Adrenal gland (tissue), 12 donors: Measurements from ENCODE around the gene ADAMTSL5. TPM values are rescaled to one million over a fixed set of nuclear protein-coding genes. Genes with fewer than 3 reads are reported as not detected.
"Not testable (repeated sequence)": the region's sequence is repeated elsewhere in the genome, so short reads cannot be mapped to it uniquely, and the experiment has no call there.

Source experiments
- DNase-seq, 7 donors: peaks; one replicate each; pipeline ENCODE4 v3.0.0-alpha.2; 2019 to 2020
- H3K27ac ChIP-seq, 5 donors: fragments of 200-600 bp; sonication (generic) in 4 of 5; 1 replicate in 3 of 5; 2 replicates in 2 of 5; pipeline versions ENCODE4 v1.5.1 to v1.8.0; 2016 to 2020; ENCODE audit warnings: mild to moderate bottlenecking in 1 of 5
- H3K27me3 ChIP-seq: fragments of 200-600 bp; 2 replicates; pipeline ENCODE4 v1.8.0; 2021
- H3K36me3 ChIP-seq, 2 donors: fragments of 200-600 bp; replicated peaks in 1 of 2; 1 replicate in 1 of 2; 2 replicates in 1 of 2; pipeline versions ENCODE4 v1.5.1 to v1.8.0; 2018 to 2022
- H3K4me1 ChIP-seq, 2 donors: fragments of 200-600 bp; replicated peaks in 1 of 2; 1 replicate in 1 of 2; 2 replicates in 1 of 2; pipeline versions ENCODE4 v1.5.1 to v1.8.0; 2018 to 2021
- H3K4me3 ChIP-seq, 4 donors: fragments of 200-600 bp; sonication (generic) in 3 of 4; one replicate each; pipeline ENCODE4 v1.5.1; 2016 to 2018
- H3K9me3 ChIP-seq, 3 donors: fragments of 200-600 bp; sonication (generic) in 1 of 3; replicated peaks in 1 of 3; 1 replicate in 2 of 3; 2 replicates in 1 of 3; pipeline versions ENCODE4 v1.5.1 to v1.8.0; 2016 to 2021
- POLR2A ChIP-seq, 2 donors: fragments of 450-650 bp; IDR thresholded peaks; one replicate each; pipeline ENCODE4 v1.6.1; 2017; ENCODE audit warnings: antibody characterized with exemption in 2 of 2, mild to moderate bottlenecking in 2 of 2, moderate library complexity in 1 of 2
- WGBS, 4 donors: extraction: QIAGEN DNeasy Blood & Tissue Kit in 2 of 4; methylation state at CpG; one replicate each; pipeline versions ENCODE4 v1.1.5 to v1.1.7; 2013 to 2017; 5-methylcytosine and 5-hydroxymethylcytosine counted together
- intact Hi-C, 2 donors: fragments of 100-400 bp; cut with DNase I; formaldehyde crosslinking; loops; one replicate each; pipeline versions ENCODE4 v1.14.1 to v1.15.0; 2022 to 2023
- polyA plus RNA-seq, 3 donors: library from polyadenylated mRNA; stranded (reverse); fragments of 200-250 nt in 2 of 3; fragments of 350-450 nt in 1 of 3; fragmentation: Illumina TruSeq in 1 of 3; extraction: RNeasy Lipid Tissue Mini Kit (QIAGEN cat#74804) in 1 of 3; gene quantifications; one replicate each; pipeline ENCODE4 v1.2.3, GENCODE V29; 2013 to 2014
- total RNA-seq, 9 donors: library from RNA; depleted of rRNA in 4 of 9; stranded (reverse); fragments of >200 nt in 4 of 9; fragments of 120-200 nt in 1 of 9; fragmentation: NEBNext Ultra II Directional in 1 of 9; extraction: Animal tissue kit (Norgen Biotek cat#: 25700) in 1 of 9; gene quantifications; one replicate each; pipeline versions ENCODE4 v1.1.0 to v1.2.4, GENCODE V29; 2013 to 2023
- TF ChIP-seq, protein P1 (sequence below), 6 experiments: fragments of 450-650 bp in 4 of 6; fragments of 200-600 bp in 2 of 6; sonication (generic) in 1 of 6; IDR thresholded peaks; 1 replicate in 5 of 6; 2 replicates in 1 of 6; pipeline versions ENCODE4 v1.5.1 to v1.8.0; 2016 to 2021; ENCODE audit warnings: antibody characterized with exemption in 6 of 6, mild to moderate bottlenecking in 2 of 6, moderate library complexity in 1 of 6
- donor health status: healthy with polysubstance abuse.
- donor health status: Bipolar disorder and iron deficiency.
- donor health status: DM: yes; HTN: yes; CAD: no.
- donor health status: DM: no; HTN: no; CAD: no.
- donor health status: DM: no; HTN: no; CAD: no.
- donor health status: DM: yes; HTN: yes; CAD: no.

Gene ADAMTSL5
- total and polyA plus RNA-seq, 12 donors: 0.61 to 8.8 (median 1.8) TPM

- intact Hi-C loops: no loop called here
- Histone ChIP-seq H3K27ac (no peak overlapping the region), H3K9me3 (no peaks in the 10 kb centered on the region), H3K4me1 (peaks cover 0 to under 1% of the 10 kb centered on the region in 2 donors), H3K4me3 (no peak overlapping the region), H3K36me3 (no peaks in the 10 kb centered on the region), H3K27me3 (no peaks in the 10 kb centered on the region)
- TF ChIP-seq POLR2A (IDR thresholded peaks at IDR 0.05): no peak
- TF ChIP-seq, protein P1, sequence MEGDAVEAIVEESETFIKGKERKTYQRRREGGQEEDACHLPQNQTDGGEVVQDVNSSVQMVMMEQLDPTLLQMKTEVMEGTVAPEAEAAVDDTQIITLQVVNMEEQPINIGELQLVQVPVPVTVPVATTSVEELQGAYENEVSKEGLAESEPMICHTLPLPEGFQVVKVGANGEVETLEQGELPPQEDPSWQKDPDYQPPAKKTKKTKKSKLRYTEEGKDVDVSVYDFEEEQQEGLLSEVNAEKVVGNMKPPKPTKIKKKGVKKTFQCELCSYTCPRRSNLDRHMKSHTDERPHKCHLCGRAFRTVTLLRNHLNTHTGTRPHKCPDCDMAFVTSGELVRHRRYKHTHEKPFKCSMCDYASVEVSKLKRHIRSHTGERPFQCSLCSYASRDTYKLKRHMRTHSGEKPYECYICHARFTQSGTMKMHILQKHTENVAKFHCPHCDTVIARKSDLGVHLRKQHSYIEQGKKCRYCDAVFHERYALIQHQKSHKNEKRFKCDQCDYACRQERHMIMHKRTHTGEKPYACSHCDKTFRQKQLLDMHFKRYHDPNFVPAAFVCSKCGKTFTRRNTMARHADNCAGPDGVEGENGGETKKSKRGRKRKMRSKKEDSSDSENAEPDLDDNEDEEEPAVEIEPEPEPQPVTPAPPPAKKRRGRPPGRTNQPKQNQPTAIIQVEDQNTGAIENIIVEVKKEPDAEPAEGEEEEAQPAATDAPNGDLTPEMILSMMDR (IDR thresholded peaks at IDR 0.05): peak; percentile 33 to 70 (median 56)
- DNase-seq: peak in 2 of 7 donors; percentile 61
- 10 to 19% (median 12%) methylated on average over 10 to 49 of the region's 49 CpGs for WGBS, 4 donors
Observed at GRCh38 chr19:1503089-1503924, 9.5 kb downstream of the ADAMTSL5 start.

GRCh38 chr19:1502433-1503088 is 10.3 kb downstream of the ADAMTSL5 start:
- DNase-seq: no peak
- no peaks in the 10 kb centered on the region for H3K4me1 ChIP-seq
- no peaks in the 10 kb centered on the region for H3K36me3 ChIP-seq
- H3K27ac ChIP-seq: no peak overlapping the region
- TF ChIP-seq, protein P1 (IDR thresholded peaks at IDR 0.05): no peak
- TF ChIP-seq POLR2A (IDR thresholded peaks at IDR 0.05): no peak
- H3K4me3 ChIP-seq: no peak overlapping the region
- H3K27me3 ChIP-seq: no peaks in the 10 kb centered on the region
- H3K9me3 ChIP-seq: no peaks in the 10 kb centered on the region
- intact Hi-C loops: no loop called here
- WGBS, 4 donors: 57 to 66% (median 62%) methylated on average over 14 of the region's 14 CpGs

DNA sequence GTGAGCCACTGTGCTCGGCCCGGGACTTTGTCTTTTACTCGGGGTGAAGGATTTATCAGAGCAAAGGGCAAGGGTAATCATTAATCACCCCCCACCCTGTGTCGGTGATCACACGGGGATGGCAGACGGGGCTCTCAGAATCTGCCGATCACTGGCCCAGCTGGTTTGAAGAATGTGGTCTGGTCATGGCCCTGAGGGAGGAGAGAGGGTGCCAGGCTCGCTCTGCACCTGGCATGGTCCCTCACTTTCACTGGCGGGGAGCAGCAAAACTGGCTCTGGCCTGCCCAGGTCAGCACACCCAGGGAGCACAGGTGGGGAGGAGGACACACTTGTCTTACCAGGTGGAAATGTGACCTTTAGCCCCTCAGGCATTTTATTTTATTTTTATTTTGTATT is 11.6 kb downstream of the ADAMTSL5 start:
- no peak for DNase-seq
- WGBS, 4 donors: 32 to 62% (median 53%) methylated on average over 8 to 9 of the region's 9 CpGs
- TF ChIP-seq POLR2A (IDR thresholded peaks at IDR 0.05): no peak
- TF ChIP-seq, protein P1 (IDR thresholded peaks at IDR 0.05): no peak
- Histone ChIP-seq H3K27ac (no peak overlapping the region), H3K27me3 (no peaks in the 10 kb centered on the region), H3K9me3 (no peaks in the 10 kb centered on the region), H3K36me3 (no peaks in the 10 kb centered on the region), H3K4me1 (no peaks in the 10 kb centered on the region), H3K4me3 (no peak overlapping the region)
- intact Hi-C loops: no loop called here

- H3K36me3 ChIP-seq, H3K27ac ChIP-seq, intact Hi-C loops, H3K4me3 ChIP-seq, H3K4me1 ChIP-seq, DNase-seq, H3K9me3 ChIP-seq, H3K27me3 ChIP-seq: not testable (repeated sequence)
- 84 to 88% methylated on average over 12 to 29 of the region's 34 CpGs; no CpG with 5 or more reads in 2 of the 4 donors for WGBS, 4 donors
Observed at GRCh38 chr19:1499231-1499630, 13.6 kb downstream of the ADAMTSL5 start.
